ENCODE measurements around the gene IL1B.
"Not testable (repeated sequence)": the region's sequence is repeated elsewhere in the genome, so short reads cannot be mapped to it uniquely, and the experiment has no call there.

Gene IL1B

GRCh38 chr2:112835536-112836162 lies 930 bp downstream of the IL1B start:
- Histone ChIP-seq H3K36me3 (ENCODE audit: control insufficient read depth in 2 of 2, insufficient read depth in 2 of 2, low read length in 2 of 2) (no peaks in the 10 kb centered on the region), H3K9me3 (ENCODE audit: control insufficient read depth in 2 of 2, low read length in 2 of 2) (no peaks in the 10 kb centered on the region), H3K27me3 (ENCODE audit: control insufficient read depth in 2 of 2, insufficient read depth in 2 of 2, low read length in 2 of 2) (no peaks in the 10 kb centered on the region), H3K4me3 (ENCODE audit: low read length in 2 of 2) (peak overlapping the region in 1 of 2 donors; percentile 35), H3K4me1 (ENCODE audit: control insufficient read depth in 2 of 2, insufficient read depth in 2 of 2, low read length in 2 of 2) (peaks cover 23 to 25% of the 10 kb centered on the region in 2 donors), H3K27ac (ENCODE audit: low read depth in 2 of 2, low read length in 2 of 2) (no peak overlapping the region), H3K9ac (ENCODE audit: low read depth in 1 of 2, low read length in 2 of 2) (no peak overlapping the region)

GRCh38 chr2:112835061-112835501 lies 1.5 kb downstream of the IL1B start:
- Histone ChIP-seq H3K27ac (ENCODE audit: low read depth in 2 of 2, low read length in 2 of 2) (no peak overlapping the region), H3K36me3 (ENCODE audit: control insufficient read depth in 2 of 2, insufficient read depth in 2 of 2, low read length in 2 of 2) (no peaks in the 10 kb centered on the region), H3K9me3 (ENCODE audit: control insufficient read depth in 2 of 2, low read length in 2 of 2) (no peaks in the 10 kb centered on the region), H3K27me3 (ENCODE audit: control insufficient read depth in 2 of 2, insufficient read depth in 2 of 2, low read length in 2 of 2) (no peaks in the 10 kb centered on the region), H3K4me1 (ENCODE audit: control insufficient read depth in 2 of 2, insufficient read depth in 2 of 2, low read length in 2 of 2) (peaks cover 23 to 25% of the 10 kb centered on the region in 2 donors), H3K9ac (ENCODE audit: low read depth in 1 of 2, low read length in 2 of 2) (no peak overlapping the region), H3K4me3 (ENCODE audit: low read length in 2 of 2) (no peak overlapping the region)

GRCh38 chr2:112834396-112835037 lies 2.1 kb downstream of the IL1B start:
- Histone ChIP-seq H3K27me3 (ENCODE audit: control insufficient read depth in 2 of 2, insufficient read depth in 2 of 2, low read length in 2 of 2) (no peaks in the 10 kb centered on the region), H3K27ac (ENCODE audit: low read depth in 2 of 2, low read length in 2 of 2) (peak overlapping the region in 1 of 2 donors; percentile 56), H3K4me1 (ENCODE audit: control insufficient read depth in 2 of 2, insufficient read depth in 2 of 2, low read length in 2 of 2) (peaks cover 23 to 25% of the 10 kb centered on the region in 2 donors), H3K36me3 (ENCODE audit: control insufficient read depth in 2 of 2, insufficient read depth in 2 of 2, low read length in 2 of 2) (no peaks in the 10 kb centered on the region), H3K9me3 (ENCODE audit: control insufficient read depth in 2 of 2, low read length in 2 of 2) (no peaks in the 10 kb centered on the region), H3K9ac (ENCODE audit: low read depth in 1 of 2, low read length in 2 of 2) (no peak overlapping the region), H3K4me3 (ENCODE audit: low read length in 2 of 2) (peak overlapping the region in 1 of 2 donors; percentile 9)

- no peaks in the 10 kb centered on the region for H3K27me3 ChIP-seq (ENCODE audit: control insufficient read depth in 2 of 2, insufficient read depth in 2 of 2, low read length in 2 of 2)
- H3K4me1 ChIP-seq (ENCODE audit: control insufficient read depth in 2 of 2, insufficient read depth in 2 of 2, low read length in 2 of 2): peaks cover 23% of the 10 kb centered on the region in 2 donors
- no peak overlapping the region for H3K9ac ChIP-seq (ENCODE audit: low read depth in 1 of 2, low read length in 2 of 2)
- peak overlapping the region in 1 of 2 donors; percentile 56 for H3K27ac ChIP-seq (ENCODE audit: low read depth in 2 of 2, low read length in 2 of 2)
- H3K9me3 ChIP-seq (ENCODE audit: control insufficient read depth in 2 of 2, low read length in 2 of 2): no peaks in the 10 kb centered on the region
- H3K4me3 ChIP-seq (ENCODE audit: low read length in 2 of 2): peak overlapping the region in 1 of 2 donors; percentile 9
- H3K36me3 ChIP-seq (ENCODE audit: control insufficient read depth in 2 of 2, insufficient read depth in 2 of 2, low read length in 2 of 2): no peaks in the 10 kb centered on the region
Measured at GRCh38 chr2:112833976-112834375, 2.6 kb downstream of the IL1B start.

- not testable (repeated sequence) for H3K9ac ChIP-seq (ENCODE audit: low read depth in 1 of 2, low read length in 2 of 2); H3K4me3 ChIP-seq (ENCODE audit: low read length in 2 of 2)
Measured at GRCh38 chr2:112833639-112833931, 3.0 kb downstream of the IL1B start.

GRCh38 chr2:112832841-112833638 lies 3.5 kb downstream of the IL1B start:
- no peak overlapping the region for H3K27ac ChIP-seq (ENCODE audit: low read depth in 2 of 2, low read length in 2 of 2)

More at GRCh38 chr2:112833639-112833931, 3.0 kb downstream of the IL1B start:
- H3K9me3 ChIP-seq (ENCODE audit: control insufficient read depth in 2 of 2, low read length in 2 of 2); H3K27ac ChIP-seq (ENCODE audit: low read depth in 2 of 2, low read length in 2 of 2); H3K27me3 ChIP-seq (ENCODE audit: control insufficient read depth in 2 of 2, insufficient read depth in 2 of 2, low read length in 2 of 2); H3K36me3 ChIP-seq (ENCODE audit: control insufficient read depth in 2 of 2, insufficient read depth in 2 of 2, low read length in 2 of 2): not testable (repeated sequence)
- peaks cover 23% of the 10 kb centered on the region in 2 donors for H3K4me1 ChIP-seq (ENCODE audit: control insufficient read depth in 2 of 2, insufficient read depth in 2 of 2, low read length in 2 of 2)

GRCh38 chr2:112831946-112832840 lies 4.4 kb downstream of the IL1B start:
- H3K36me3 ChIP-seq (ENCODE audit: control insufficient read depth in 2 of 2, insufficient read depth in 2 of 2, low read length in 2 of 2): no peaks in the 10 kb centered on the region
- H3K9me3 ChIP-seq (ENCODE audit: control insufficient read depth in 2 of 2, low read length in 2 of 2): no peaks in the 10 kb centered on the region
- H3K4me1 ChIP-seq (ENCODE audit: control insufficient read depth in 2 of 2, insufficient read depth in 2 of 2, low read length in 2 of 2): peaks cover 22 to 23% of the 10 kb centered on the region in 2 donors
- H3K27me3 ChIP-seq (ENCODE audit: control insufficient read depth in 2 of 2, insufficient read depth in 2 of 2, low read length in 2 of 2): no peaks in the 10 kb centered on the region
- no peak overlapping the region for H3K9ac ChIP-seq (ENCODE audit: low read depth in 1 of 2, low read length in 2 of 2)
- no peak overlapping the region for H3K4me3 ChIP-seq (ENCODE audit: low read length in 2 of 2)
- no peak overlapping the region for H3K27ac ChIP-seq (ENCODE audit: low read depth in 2 of 2, low read length in 2 of 2)

More at GRCh38 chr2:112832841-112833638, 3.5 kb downstream of the IL1B start:
- Histone ChIP-seq H3K36me3 (ENCODE audit: control insufficient read depth in 2 of 2, insufficient read depth in 2 of 2, low read length in 2 of 2) (no peaks in the 10 kb centered on the region), H3K4me3 (ENCODE audit: low read length in 2 of 2) (no peak overlapping the region), H3K9me3 (ENCODE audit: control insufficient read depth in 2 of 2, low read length in 2 of 2) (no peaks in the 10 kb centered on the region), H3K9ac (ENCODE audit: low read depth in 1 of 2, low read length in 2 of 2) (no peak overlapping the region), H3K4me1 (ENCODE audit: control insufficient read depth in 2 of 2, insufficient read depth in 2 of 2, low read length in 2 of 2) (peaks cover 23% of the 10 kb centered on the region in 2 donors), H3K27me3 (ENCODE audit: control insufficient read depth in 2 of 2, insufficient read depth in 2 of 2, low read length in 2 of 2) (no peaks in the 10 kb centered on the region)

GRCh38 chr2:112831513-112831845 lies 5.1 kb downstream of the IL1B start:
- no peak overlapping the region for H3K27ac ChIP-seq (ENCODE audit: low read depth in 2 of 2, low read length in 2 of 2)
- H3K36me3 ChIP-seq (ENCODE audit: control insufficient read depth in 2 of 2, insufficient read depth in 2 of 2, low read length in 2 of 2): no peaks in the 10 kb centered on the region
- no peaks in the 10 kb centered on the region for H3K9me3 ChIP-seq (ENCODE audit: control insufficient read depth in 2 of 2, low read length in 2 of 2)
- H3K9ac ChIP-seq (ENCODE audit: low read depth in 1 of 2, low read length in 2 of 2): no peak overlapping the region
- no peak overlapping the region for H3K4me3 ChIP-seq (ENCODE audit: low read length in 2 of 2)
- peaks cover 17 to 18% of the 10 kb centered on the region in 2 donors for H3K4me1 ChIP-seq (ENCODE audit: control insufficient read depth in 2 of 2, insufficient read depth in 2 of 2, low read length in 2 of 2)
- no peaks in the 10 kb centered on the region for H3K27me3 ChIP-seq (ENCODE audit: control insufficient read depth in 2 of 2, insufficient read depth in 2 of 2, low read length in 2 of 2)

- H3K4me3 ChIP-seq (ENCODE audit: low read length in 2 of 2): no peak overlapping the region
- no peaks in the 10 kb centered on the region for H3K27me3 ChIP-seq (ENCODE audit: control insufficient read depth in 2 of 2, insufficient read depth in 2 of 2, low read length in 2 of 2)
- no peaks in the 10 kb centered on the region for H3K9me3 ChIP-seq (ENCODE audit: control insufficient read depth in 2 of 2, low read length in 2 of 2)
- no peak overlapping the region for H3K9ac ChIP-seq (ENCODE audit: low read depth in 1 of 2, low read length in 2 of 2)
- peaks cover 14% of the 10 kb centered on the region in 2 donors for H3K4me1 ChIP-seq (ENCODE audit: control insufficient read depth in 2 of 2, insufficient read depth in 2 of 2, low read length in 2 of 2)
- no peak overlapping the region for H3K27ac ChIP-seq (ENCODE audit: low read depth in 2 of 2, low read length in 2 of 2)
- no peaks in the 10 kb centered on the region for H3K36me3 ChIP-seq (ENCODE audit: control insufficient read depth in 2 of 2, insufficient read depth in 2 of 2, low read length in 2 of 2)
Measured at GRCh38 chr2:112830682-112831512, 5.7 kb downstream of the IL1B start.
